Loucy (cell line): Measurements from ENCODE around the gene PCOLCE2.

Experiments
- H2AFZ ChIP-seq: fragments of 200-600 bp; sonication (generic); 2 replicates; pipeline ENCODE4 v1.6.0; 2016; ENCODE audit warnings: antibody characterized with exemption, mild to moderate bottlenecking, low read length, moderate library complexity
- H3F3A ChIP-seq: fragments of 200-600 bp; 2 replicates; pipeline ENCODE4 v1.6.0; 2016; ENCODE audit warnings: antibody characterized with exemption, low read depth, mild to moderate bottlenecking
- H3K27me3 ChIP-seq: fragments of 200-600 bp; sonication (generic); 2 replicates; pipeline ENCODE4 v1.6.1; 2014; ENCODE audit warnings: low read length, mild to moderate bottlenecking; ENCODE audit not compliant: insufficient read depth, poor library complexity, severe bottlenecking
- H3K36me3 ChIP-seq: fragments of 200-600 bp; sonication (generic); 2 replicates; pipeline ENCODE4 v1.6.1; 2016; ENCODE audit warnings: low read length; ENCODE audit not compliant: insufficient read depth
- H3K4me1 ChIP-seq: fragments of 200-600 bp; sonication (generic); 2 replicates; pipeline ENCODE4 v1.5.1; 2014; ENCODE audit warnings: low read length, mild to moderate bottlenecking; ENCODE audit not compliant: insufficient read depth, poor library complexity, severe bottlenecking
- H3K4me2 ChIP-seq: fragments of 200-600 bp; sonication (generic); 2 replicates; pipeline ENCODE4 v1.6.0; 2014; ENCODE audit warnings: antibody characterized with exemption, low read length, low read depth, mild to moderate bottlenecking; ENCODE audit not compliant: poor library complexity, severe bottlenecking
- H3K4me3 ChIP-seq: fragments of 200-600 bp; sonication (generic); 2 replicates; pipeline ENCODE4 v1.5.1; 2014; ENCODE audit warnings: low read length, mild to moderate bottlenecking, mixed read lengths; ENCODE audit not compliant: poor library complexity, severe bottlenecking
- H3K79me2 ChIP-seq: fragments of 200-600 bp; sonication (generic); 2 replicates; pipeline ENCODE4 v1.6.1; 2014; ENCODE audit warnings: low read length; ENCODE audit not compliant: insufficient read depth
- H3K9ac ChIP-seq: fragments of 200-600 bp; sonication (generic); 2 replicates; pipeline ENCODE4 v1.6.0; 2014; ENCODE audit warnings: mild to moderate bottlenecking, low read depth, low read length, moderate library complexity; ENCODE audit not compliant: poor library complexity, severe bottlenecking
- H3K9me2 ChIP-seq: fragments of 200-600 bp; sonication (generic); replicated peaks from 2 replicates; pipeline ENCODE4 v1.6.1; 2016; ENCODE audit warnings: low read depth, low read length, mixed read lengths
- H3K9me3 ChIP-seq: fragments of 200-600 bp; sonication (generic); 2 replicates; pipeline ENCODE4 v1.6.1; 2014; ENCODE audit warnings: mild to moderate bottlenecking, antibody characterized with exemption, low read length, low read depth; ENCODE audit not compliant: insufficient read depth
- H4K20me1 ChIP-seq: fragments of 200-600 bp; sonication (generic); 2 replicates; pipeline ENCODE4 v1.6.0; 2014; ENCODE audit warnings: antibody characterized with exemption, low read length, mild to moderate bottlenecking; ENCODE audit not compliant: insufficient read depth, poor library complexity, severe bottlenecking
- CTCF ChIP-seq: fragments of 200-600 bp; sonication (generic); conservative IDR thresholded peaks from 2 replicates; pipeline ENCODE4 v1.5.1; 2014; ENCODE audit warnings: mild to moderate bottlenecking, antibody characterized with exemption, low read length
- EZH2phosphoT487 ChIP-seq: fragments of 200-600 bp; IDR thresholded peaks from 2 replicates; pipeline ENCODE4 v1.6.1; 2018; ENCODE audit warnings: antibody characterized with exemption, mild to moderate bottlenecking, moderate library complexity, borderline replicate concordance

The PCOLCE2 gene

GRCh38 chr3:142915636-142916035 lies 26.8 kb upstream of the PCOLCE2 start:
- no peaks in the 10 kb centered on the region for H3K9me2 ChIP-seq
- H3F3A ChIP-seq, result no peaks in the 10 kb centered on the region
- H3K36me3 ChIP-seq, result no peaks in the 10 kb centered on the region
- H3K4me1 ChIP-seq, result no peaks in the 10 kb centered on the region
- TF ChIP-seq CTCF (no peak), EZH2phosphoT487 (no peak)
- no peak overlapping the region for H2AFZ ChIP-seq
- no peak overlapping the region for H3K4me2 ChIP-seq
- no peaks in the 10 kb centered on the region for H4K20me1 ChIP-seq
- H3K4me3 ChIP-seq, result no peak overlapping the region
- H3K79me2 ChIP-seq, result no peaks in the 10 kb centered on the region
- no peaks in the 10 kb centered on the region for H3K27me3 ChIP-seq
- H3K9me3 ChIP-seq, result no peaks in the 10 kb centered on the region
- no peak overlapping the region for H3K9ac ChIP-seq

GRCh38 chr3:142914286-142914811 lies 25.5 kb upstream of the PCOLCE2 start:
- H2AFZ ChIP-seq, result no peak overlapping the region
- no peak overlapping the region for H3K9ac ChIP-seq
- no peaks in the 10 kb centered on the region for H3F3A ChIP-seq
- no peaks in the 10 kb centered on the region for H3K36me3 ChIP-seq
- no peak overlapping the region for H3K4me3 ChIP-seq
- no peaks in the 10 kb centered on the region for H3K79me2 ChIP-seq
- H3K9me3 ChIP-seq, result no peaks in the 10 kb centered on the region
- no peaks in the 10 kb centered on the region for H4K20me1 ChIP-seq
- H3K4me2 ChIP-seq, result no peak overlapping the region
- H3K4me1 ChIP-seq, result no peaks in the 10 kb centered on the region
- no peaks in the 10 kb centered on the region for H3K27me3 ChIP-seq
- TF ChIP-seq CTCF (no peak), EZH2phosphoT487 (no peak)
- H3K9me2 ChIP-seq, result no peaks in the 10 kb centered on the region

- no peak overlapping the region for H3K4me2 ChIP-seq
- H2AFZ ChIP-seq, result no peak overlapping the region
- H3K79me2 ChIP-seq, result no peaks in the 10 kb centered on the region
- no peaks in the 10 kb centered on the region for H3K4me1 ChIP-seq
- no peaks in the 10 kb centered on the region for H3K9me3 ChIP-seq
- no peaks in the 10 kb centered on the region for H3K9me2 ChIP-seq
- no peak overlapping the region for H3K4me3 ChIP-seq
- H3K9ac ChIP-seq, result no peak overlapping the region
- H3K36me3 ChIP-seq, result no peaks in the 10 kb centered on the region
- H4K20me1 ChIP-seq, result no peaks in the 10 kb centered on the region
- no peaks in the 10 kb centered on the region for H3F3A ChIP-seq
- TF ChIP-seq EZH2phosphoT487 (no peak), CTCF (no peak)
- H3K27me3 ChIP-seq, result no peaks in the 10 kb centered on the region
Measured at GRCh38 chr3:142913432-142913831, 24.5 kb upstream of the PCOLCE2 start.
